NCI-H146 treated with DMSO at 0.1 percent for 48 hours (cell line): ENCODE data around the gene SPEM2.

Source experiments
- DNase-seq: peaks from one replicate; lab custom pipeline; 2025; ENCODE audit not compliant: unreplicated experiment; lab: John Stamatoyannopoulos, UW

Gene SPEM2

DNA sequence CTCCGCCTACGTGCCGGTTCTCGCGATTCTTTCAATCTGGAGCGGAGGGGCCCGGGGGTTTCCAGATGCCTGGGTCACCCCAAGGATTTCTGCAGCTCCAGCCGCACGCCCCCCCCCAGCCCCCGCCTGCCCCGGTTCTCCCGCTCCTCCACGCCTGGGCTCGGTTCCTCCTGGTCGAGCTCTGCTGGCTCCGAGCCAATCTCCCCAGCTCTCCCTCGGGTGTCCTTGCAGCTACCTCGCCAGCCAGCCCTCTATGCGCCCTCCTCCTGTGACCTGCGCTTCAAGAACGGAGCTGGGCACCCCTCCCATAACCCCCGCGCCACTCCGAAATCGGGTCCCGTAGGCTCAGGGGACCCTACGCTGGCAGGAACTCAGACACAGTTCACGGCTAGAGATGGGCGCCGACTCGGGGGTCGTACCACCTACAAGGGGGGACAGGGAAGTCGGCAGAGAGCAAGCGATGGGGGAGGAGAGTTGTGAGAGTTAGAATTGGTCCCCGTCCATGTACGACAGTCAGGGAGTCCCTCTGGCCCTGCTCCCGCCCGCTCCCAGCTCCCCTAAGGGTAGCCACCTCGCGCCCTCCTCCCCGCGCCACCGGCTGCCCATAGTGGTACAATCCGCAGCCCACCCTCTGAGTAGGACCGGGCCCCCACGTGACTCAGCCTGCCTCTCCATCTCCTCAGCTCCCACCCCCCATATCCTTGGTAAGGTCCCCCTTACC lies 14.9 kb downstream of the SPEM2 start:
- no peak for DNase-seq

DNA sequence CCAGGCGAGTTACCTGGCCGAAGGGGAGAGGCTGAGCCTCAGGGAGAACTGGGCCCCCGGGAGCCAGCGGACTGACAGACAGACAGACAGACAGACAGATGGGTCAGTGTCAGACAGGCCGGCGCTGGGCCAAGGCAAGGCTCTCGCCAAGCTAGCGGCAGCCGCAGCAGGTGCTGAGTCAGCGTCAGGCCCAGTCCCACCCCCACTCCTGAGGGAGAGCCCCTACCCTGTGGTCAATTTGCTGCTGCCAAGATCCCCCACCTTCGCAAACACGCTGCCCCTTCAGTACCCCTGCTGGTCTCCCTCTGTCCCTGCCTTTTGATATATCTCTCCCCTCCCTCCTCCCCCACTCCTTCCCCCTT lies 15.4 kb downstream of the SPEM2 start:
- no peak for DNase-seq

GRCh38 chr17:7441266-7441665 lies 15.8 kb downstream of the SPEM2 start:
- DNase-seq = no peak

GRCh38 chr17:7442142-7442541 lies 16.7 kb downstream of the SPEM2 start:
- no peak for DNase-seq

- DNase-seq = no peak
Measured at GRCh38 chr17:7443499-7444485, 18.4 kb downstream of the SPEM2 start.

DNA sequence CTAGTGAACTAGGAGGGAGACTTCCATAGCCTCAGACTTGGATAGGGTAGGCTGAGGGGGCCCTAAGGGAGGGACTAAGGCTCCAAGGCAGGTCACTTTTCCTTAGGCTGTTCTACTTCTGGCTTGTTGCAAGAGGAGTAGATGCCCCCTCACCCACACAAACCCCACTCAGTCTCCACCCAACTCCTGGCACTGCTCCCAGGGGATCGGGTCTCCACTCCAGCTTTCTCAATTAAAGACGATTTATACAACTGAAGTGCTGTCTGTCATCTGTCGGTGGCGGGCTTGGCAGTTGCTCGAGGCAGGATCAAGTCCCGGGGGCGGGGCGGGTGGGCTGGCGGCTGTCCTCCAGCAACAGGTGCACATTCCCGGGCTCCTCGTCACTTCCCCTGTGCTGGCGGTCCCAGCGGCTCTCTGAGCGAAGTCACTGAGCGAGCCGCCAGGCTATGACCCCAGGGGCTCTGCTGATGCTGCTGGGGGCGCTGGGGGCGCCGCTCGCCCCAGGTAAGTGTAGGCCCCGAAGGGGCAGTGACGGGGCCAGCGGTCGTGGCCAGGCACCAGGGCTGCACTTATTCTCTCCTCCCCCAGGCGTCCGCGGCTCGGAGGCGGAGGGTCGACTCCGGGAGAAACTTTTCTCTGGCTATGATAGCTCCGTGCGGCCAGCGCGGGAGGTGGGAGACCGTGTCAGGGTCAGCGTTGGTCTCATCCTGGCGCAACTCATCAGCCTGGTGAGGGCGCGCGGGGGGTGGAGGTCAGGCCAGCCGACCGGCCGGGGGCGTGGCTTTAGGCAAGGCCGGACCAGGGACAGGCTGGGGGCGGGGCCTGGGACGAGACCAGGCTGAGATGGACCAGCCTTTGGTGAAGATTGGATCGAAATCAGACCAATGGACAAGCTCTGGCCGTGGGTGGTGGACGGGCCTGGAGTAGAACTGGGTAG lies 19.5 kb downstream of the SPEM2 start, which contains the start of gene CHRNB1:
Gene CHRNB1 (plus strand): TSS at position 380 of the 937 bp plus-strand sequence. CDS start 67 bp downstream, at position 447.
- DNase-seq = no peak

DNA sequence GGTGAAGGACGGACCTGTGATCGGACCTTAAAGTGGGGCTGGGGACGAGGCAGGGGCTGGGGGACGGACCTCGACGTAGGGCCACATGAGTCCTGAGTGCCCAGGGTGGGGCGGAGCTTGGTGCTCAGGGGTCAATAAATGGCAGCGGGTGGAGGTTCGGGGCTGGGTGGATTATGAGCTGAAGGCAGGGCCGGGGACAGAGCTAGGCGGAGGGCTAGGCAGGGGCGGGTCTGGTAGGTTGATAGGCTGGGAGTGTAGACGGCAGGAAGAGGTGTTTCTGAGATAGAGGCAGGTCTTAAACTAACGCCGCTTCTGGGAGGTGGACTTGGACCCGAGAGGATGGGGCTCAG lies 20.2 kb downstream of the SPEM2 start:
- DNase-seq = no peak

- no peak for DNase-seq
Measured at GRCh38 chr17:7448461-7448860, 23.0 kb downstream of the SPEM2 start.

DNA sequence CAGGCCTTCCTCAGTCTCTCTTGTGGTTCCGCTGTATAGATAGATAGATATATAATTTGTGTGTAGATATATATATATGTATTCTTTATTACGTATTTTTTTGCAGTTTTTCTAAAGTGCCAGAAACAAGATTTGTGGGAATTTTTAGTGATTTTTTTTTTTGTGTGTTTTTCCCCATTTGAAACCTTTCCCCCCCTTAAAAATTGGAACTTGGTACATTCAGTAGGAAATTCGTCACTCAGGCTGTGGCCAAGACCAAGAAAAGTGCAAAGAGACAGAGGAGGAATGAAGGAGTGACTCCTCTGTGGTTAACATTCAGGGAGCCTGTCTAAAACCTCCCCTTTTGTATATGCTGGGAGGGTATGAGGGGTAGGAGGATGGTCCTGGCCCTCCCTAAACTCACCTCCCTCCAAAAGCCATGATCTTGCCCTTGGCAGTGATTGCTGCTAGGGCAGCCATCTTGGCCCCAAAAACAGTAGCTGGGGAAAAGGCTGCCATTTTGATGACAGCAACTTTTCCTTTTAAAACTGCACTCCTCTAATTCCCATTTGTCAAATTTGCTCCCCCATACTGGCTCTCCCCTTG lies 34.6 kb downstream of the SPEM2 start:
- no peak for DNase-seq

GRCh38 chr17:7460850-7461660 lies 35.6 kb downstream of the SPEM2 start:
- DNase-seq = no peak

GRCh38 chr17:7462474-7463371 lies 37.3 kb downstream of the SPEM2 start:
- no peak for DNase-seq

GRCh38 chr17:7463372-7463846 lies 38.0 kb downstream of the SPEM2 start:
- no peak for DNase-seq

GRCh38 chr17:7464081-7464480 lies 38.7 kb downstream of the SPEM2 start:
- no peak for DNase-seq

DNA sequence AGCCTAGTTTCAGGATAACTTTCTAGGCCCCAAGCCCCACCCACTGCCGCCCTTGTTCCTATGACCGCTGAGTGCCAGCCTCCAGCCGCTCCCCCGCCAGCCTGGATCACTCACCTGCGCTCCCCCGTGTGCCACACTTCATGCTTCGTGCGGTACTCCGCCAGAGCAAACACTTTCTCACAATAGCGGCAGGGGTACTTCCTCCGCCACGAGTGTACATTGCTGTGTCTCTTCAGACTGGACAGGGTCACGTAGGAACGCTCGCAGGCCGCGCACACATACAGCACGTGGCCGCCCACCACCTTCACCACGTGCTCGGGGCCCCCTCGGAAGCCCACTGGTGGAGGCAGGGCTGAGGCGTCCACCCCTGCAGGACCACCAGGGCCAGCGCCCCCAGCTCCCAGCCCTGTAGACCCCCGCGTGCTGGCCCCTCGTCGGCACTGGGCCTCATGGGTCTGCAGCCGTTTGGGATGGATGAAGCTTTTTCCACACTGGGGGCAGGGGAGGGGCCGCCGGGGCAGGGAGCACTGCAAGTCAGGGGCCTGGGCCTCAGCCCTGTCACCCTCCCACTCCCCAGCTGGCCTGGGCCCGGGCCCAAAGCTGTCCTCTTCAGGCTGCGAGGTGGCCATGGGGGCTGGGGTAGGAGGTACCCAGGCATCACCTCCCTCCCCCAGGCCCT lies 40.3 kb downstream of the SPEM2 start:
- no peak for DNase-seq

DNA sequence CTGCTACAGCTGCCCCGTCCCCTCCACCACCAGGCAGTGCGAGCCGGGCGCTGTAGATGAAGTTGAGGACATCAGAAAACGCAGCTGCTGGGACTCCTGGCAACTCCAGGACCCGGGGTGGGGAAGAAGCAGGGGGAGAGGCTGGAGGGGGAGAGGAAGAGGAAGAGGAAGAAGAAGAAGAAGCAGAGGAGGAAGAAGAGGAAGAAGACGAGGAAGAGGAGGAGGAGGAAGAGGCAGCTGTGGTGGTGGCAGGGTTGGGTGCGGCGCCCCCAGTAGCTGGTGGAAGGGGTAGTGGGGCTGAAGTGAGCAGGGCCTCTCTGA lies 40.9 kb downstream of the SPEM2 start:
- no peak for DNase-seq

GRCh38 chr17:7466639-7467341 lies 41.4 kb downstream of the SPEM2 start:
- DNase-seq = no peak

DNA sequence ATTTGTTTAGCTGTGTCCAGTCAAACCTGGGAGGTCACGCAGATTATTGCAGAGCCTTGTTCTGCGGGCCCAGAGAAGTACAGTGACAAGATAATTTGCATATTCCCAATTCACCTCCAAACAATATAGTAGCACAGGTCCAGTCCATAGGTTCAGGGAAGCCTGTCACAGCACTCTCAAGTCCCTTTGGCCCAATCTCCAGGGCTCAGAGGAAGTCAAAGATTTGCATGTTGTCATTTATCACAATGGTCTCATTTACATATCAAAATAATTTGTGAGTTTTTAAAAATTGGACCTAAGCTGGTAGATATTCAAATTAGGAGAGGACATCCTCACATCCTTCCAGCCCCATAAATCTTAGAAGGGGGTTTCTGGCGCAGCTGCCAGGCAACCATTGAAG lies 42.1 kb downstream of the SPEM2 start:
- DNase-seq = no peak

GRCh38 chr17:7468290-7468689 lies 42.9 kb downstream of the SPEM2 start:
- DNase-seq = no peak
